Left ventricle myocardium inferior (tissue), 1 donor: Measurements from ENCODE around the gene KCNMA1. TPM values are rescaled to one million over a fixed set of nuclear protein-coding genes. Genes with fewer than 3 reads are reported as not detected.

Source experiments
- DNase-seq: peaks from one replicate; pipeline ENCODE4 v3.0.0-alpha.2; 2020
- H3K27ac ChIP-seq: fragments of 200-600 bp; replicated peaks from 2 replicates; pipeline ENCODE4 v1.8.0; 2021
- H3K27me3 ChIP-seq: fragments of 200-600 bp; 2 replicates; pipeline ENCODE4 v1.8.0; 2021; ENCODE audit warnings: low read depth
- H3K36me3 ChIP-seq: fragments of 200-600 bp; 2 replicates; pipeline ENCODE4 v1.8.0; 2021
- H3K4me1 ChIP-seq: fragments of 200-600 bp; 2 replicates; pipeline ENCODE4 v1.8.0; 2021
- H3K4me3 ChIP-seq: fragments of 200-600 bp; 2 replicates; pipeline ENCODE4 v1.8.0; 2021; ENCODE audit warnings: mild to moderate bottlenecking, moderate library complexity
- H3K9me3 ChIP-seq: fragments of 200-600 bp; replicated peaks from 2 replicates; pipeline ENCODE4 v1.8.0; 2021
- CTCF ChIP-seq: fragments of 200-600 bp; IDR thresholded peaks from 2 replicates; pipeline ENCODE4 v1.8.0; 2021; ENCODE audit warnings: antibody characterized with exemption, mild to moderate bottlenecking, borderline replicate concordance
- intact Hi-C: fragments of 100-400 bp; cut with micrococcal nuclease; formaldehyde crosslinking; loops from one replicate; pipeline ENCODE4 v1.11.0; 2022
- total RNA-seq: library from RNA; stranded (reverse); fragmentation: NEBNext Ultra II Directional; extraction: Animal tissue kit (Norgen Biotek cat#: 25700); gene quantifications from one replicate; pipeline ENCODE4 v1.2.1, GENCODE V29; 2021
- donor health status: DM: no; HTN: yes; CAD: no; lungs with severe emphysema.

Gene KCNMA1
- total RNA-seq, 1 donor from 2014 or later = 1.8 TPM

GRCh38 chr10:77493851-77494261 is 143.8 kb downstream of the KCNMA1 start:
- no peak overlapping the region for H3K4me3 ChIP-seq
- no peak overlapping the region for H3K27ac ChIP-seq
- H3K4me1 ChIP-seq = peaks cover 4% of the 10 kb centered on the region
- intact Hi-C loops = no loop called here
- TF ChIP-seq CTCF = no peak
- no peaks in the 10 kb centered on the region for H3K36me3 ChIP-seq
- DNase-seq = no peak
- H3K27me3 ChIP-seq = peaks cover 28% of the 10 kb centered on the region
- H3K9me3 ChIP-seq = no peaks in the 10 kb centered on the region

GRCh38 chr10:77493239-77493806 is 144.3 kb downstream of the KCNMA1 start:
- no peak for DNase-seq
- H3K4me3 ChIP-seq = no peak overlapping the region
- peaks cover 27% of the 10 kb centered on the region for H3K27me3 ChIP-seq
- no peak for TF ChIP-seq CTCF
- H3K4me1 ChIP-seq = peaks cover 4% of the 10 kb centered on the region
- H3K36me3 ChIP-seq = no peaks in the 10 kb centered on the region
- intact Hi-C loops = no loop called here
- no peak overlapping the region for H3K27ac ChIP-seq
- no peaks in the 10 kb centered on the region for H3K9me3 ChIP-seq

- H3K27ac ChIP-seq = no peak overlapping the region
- H3K27me3 ChIP-seq = peaks cover 22% of the 10 kb centered on the region
- no peak for TF ChIP-seq CTCF
- H3K4me1 ChIP-seq = peaks cover 4% of the 10 kb centered on the region
- H3K36me3 ChIP-seq = no peaks in the 10 kb centered on the region
- no peak overlapping the region for H3K4me3 ChIP-seq
- intact Hi-C loops = no loop called here
- no peak for DNase-seq
- H3K9me3 ChIP-seq = no peaks in the 10 kb centered on the region
Measured at GRCh38 chr10:77492368-77492994, 145.1 kb downstream of the KCNMA1 start.

- Histone ChIP-seq H3K4me3 (no peak overlapping the region), H3K9me3 (no peaks in the 10 kb centered on the region), H3K4me1 (peaks cover 4% of the 10 kb centered on the region), H3K27me3 (peaks cover 15% of the 10 kb centered on the region), H3K36me3 (no peaks in the 10 kb centered on the region), H3K27ac (no peak overlapping the region)
- intact Hi-C loops = no loop called here
- DNase-seq = no peak
- no peak for TF ChIP-seq CTCF
Measured at GRCh38 chr10:77490534-77491314, 146.9 kb downstream of the KCNMA1 start.

- DNase-seq = no peak
- no peak overlapping the region for H3K4me3 ChIP-seq
- H3K27ac ChIP-seq = no peak overlapping the region
- intact Hi-C loops = no loop called here
- H3K9me3 ChIP-seq = no peaks in the 10 kb centered on the region
- peaks cover 33% of the 10 kb centered on the region for H3K27me3 ChIP-seq
- TF ChIP-seq CTCF = no peak
- no peaks in the 10 kb centered on the region for H3K4me1 ChIP-seq
- H3K36me3 ChIP-seq = no peaks in the 10 kb centered on the region
Measured at GRCh38 chr10:77486517-77486916, 151.1 kb downstream of the KCNMA1 start.
